ENCODE results near the gene SEZ6.
"Not testable (repeated sequence)": the region's sequence is repeated elsewhere in the genome, so short reads cannot be mapped to it uniquely, and the experiment has no call there.

The SEZ6 gene

GRCh38 chr17:28935744-28936460 lies 69.9 kb downstream of the SEZ6 start:
- no peak for DNase-seq (ENCODE audit: low spot score)

GRCh38 chr17:28934508-28934907 lies 71.3 kb downstream of the SEZ6 start:
- not testable (repeated sequence) for DNase-seq (ENCODE audit: low spot score)

- DNase-seq (ENCODE audit: low spot score): no peak
Observed at GRCh38 chr17:28929787-28930186, 76.0 kb downstream of the SEZ6 start.

GRCh38 chr17:28928061-28928460 lies 77.8 kb downstream of the SEZ6 start:
- DNase-seq (ENCODE audit: low spot score): peak; percentile 76

GRCh38 chr17:28926786-28927185 lies 79.0 kb downstream of the SEZ6 start:
- DNase-seq (ENCODE audit: low spot score): peak; percentile 15

GRCh38 chr17:28926366-28926765 lies 79.5 kb downstream of the SEZ6 start:
- no peak for DNase-seq (ENCODE audit: low spot score)

- peak; percentile 72 for DNase-seq (ENCODE audit: low spot score)
Observed at GRCh38 chr17:28925912-28926365, 79.9 kb downstream of the SEZ6 start.

GRCh38 chr17:28920201-28920600 lies 85.6 kb downstream of the SEZ6 start:
- DNase-seq (ENCODE audit: low spot score): no peak

GRCh38 chr17:28918295-28918694 lies 87.5 kb downstream of the SEZ6 start:
- DNase-seq (ENCODE audit: low spot score): no peak

- DNase-seq (ENCODE audit: low spot score): no peak
Observed at GRCh38 chr17:28917465-28917864, 88.4 kb downstream of the SEZ6 start.

- no peak for DNase-seq (ENCODE audit: low spot score)
Observed at GRCh38 chr17:28917029-28917428, 88.8 kb downstream of the SEZ6 start.

- DNase-seq (ENCODE audit: low spot score): peak; percentile 52
Observed at GRCh38 chr17:28916302-28916934, 89.4 kb downstream of the SEZ6 start.

GRCh38 chr17:28912938-28913333 lies 92.9 kb downstream of the SEZ6 start:
- DNase-seq (ENCODE audit: low spot score): no peak

- DNase-seq (ENCODE audit: low spot score): no peak
Observed at GRCh38 chr17:28912281-28912937, 93.4 kb downstream of the SEZ6 start.

GRCh38 chr17:28911411-28912045 lies 94.3 kb downstream of the SEZ6 start:
- no peak for DNase-seq (ENCODE audit: low spot score)

GRCh38 chr17:28910534-28910933 lies 95.3 kb downstream of the SEZ6 start:
- no peak for DNase-seq (ENCODE audit: low spot score)

GRCh38 chr17:28908640-28909167 lies 97.1 kb downstream of the SEZ6 start:
- no peak for DNase-seq (ENCODE audit: low spot score)

GRCh38 chr17:28907709-28908475 lies 97.9 kb downstream of the SEZ6 start:
- no peak for DNase-seq (ENCODE audit: low spot score)

- no peak for DNase-seq (ENCODE audit: low spot score)
Observed at GRCh38 chr17:28906706-28907438, 99.0 kb downstream of the SEZ6 start.

GRCh38 chr17:28906276-28906675 lies 99.6 kb downstream of the SEZ6 start:
- no peak for DNase-seq (ENCODE audit: low spot score)

All from kidney tubule cell (primary cell).